ENCODE measurements around the gene WDFY2. TPM values are rescaled to one million over a fixed set of nuclear protein-coding genes. Genes with fewer than 3 reads are reported as not detected.

The WDFY2 gene
- total and polyA plus RNA-seq, 2 of the 13 experiments (the other 11 are each of a cell fraction or from before 2014, with no cell fraction given) = 22.6 to 27.0 TPM

DNA sequence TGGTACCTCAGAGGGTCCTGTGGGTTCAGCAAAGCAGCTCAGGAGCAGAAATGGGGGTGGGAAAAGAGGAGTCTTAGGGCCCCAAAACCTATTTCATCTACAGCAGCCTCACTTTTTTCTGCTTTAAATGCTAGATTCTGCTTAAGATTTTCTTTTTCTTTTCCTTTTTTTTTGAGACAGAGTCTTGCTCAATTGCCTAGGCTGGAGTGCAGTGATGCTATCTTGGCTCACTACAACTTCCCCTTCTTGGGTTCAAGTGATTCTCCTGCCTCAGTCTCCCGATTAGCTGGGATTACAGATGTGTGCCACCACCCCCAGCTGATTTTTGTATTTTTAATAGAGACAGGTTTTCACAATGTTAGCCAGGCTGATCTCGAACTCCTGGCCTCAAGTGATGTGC lies 30.7 kb upstream of the WDFY2 start:
- no peak for DNase-seq (ENCODE audit: low spot score)
- ChIA-PET POLR2A (no interaction called here), CTCF (ENCODE audit: low intra/inter-chr PET ratio, low total read pairs) (no interaction called here)
- no peak overlapping the region for H3K4me2 ChIP-seq (ENCODE audit: low read depth, low read length)
- peaks cover 25% of the 10 kb centered on the region for H3K4me1 ChIP-seq (ENCODE audit: insufficient read depth, low read length)
- 6% methylated on average over 2 of the region's 2 CpGs for WGBS (ENCODE audit: low lambda C conversion rate)
- H3K27me3 ChIP-seq (ENCODE audit: control insufficient read depth in 1 of 2, insufficient read depth in 2 of 2, low read length in 2 of 2) = no peaks in the 10 kb centered on the region
- H3K36me3 ChIP-seq (replicated peaks in 1 of 2; ENCODE audit: control insufficient read depth in 1 of 2, insufficient read depth in 2 of 2, low read length in 2 of 2) = no peaks in the 10 kb centered on the region
- no peak for TF ChIP-seq HNRNPL (IDR thresholded peaks at IDR 0.05; ENCODE audit: low read depth, low read length)
- no peak for TF ChIP-seq CREB1 (IDR thresholded peaks at IDR 0.05)
- TF ChIP-seq CREB1 (CRISPR knock-in tag; IDR thresholded peaks at IDR 0.05) = no peak
- TF ChIP-seq SPEN (CRISPR knock-in tag; IDR thresholded peaks at IDR 0.05; ENCODE audit: low read depth) = no peak
- TF ChIP-seq ZNF652 (CRISPR knock-in tag; IDR thresholded peaks at IDR 0.05; ENCODE audit: borderline replicate concordance, low read depth) = no peak
- TF ChIP-seq, protein P1, sequence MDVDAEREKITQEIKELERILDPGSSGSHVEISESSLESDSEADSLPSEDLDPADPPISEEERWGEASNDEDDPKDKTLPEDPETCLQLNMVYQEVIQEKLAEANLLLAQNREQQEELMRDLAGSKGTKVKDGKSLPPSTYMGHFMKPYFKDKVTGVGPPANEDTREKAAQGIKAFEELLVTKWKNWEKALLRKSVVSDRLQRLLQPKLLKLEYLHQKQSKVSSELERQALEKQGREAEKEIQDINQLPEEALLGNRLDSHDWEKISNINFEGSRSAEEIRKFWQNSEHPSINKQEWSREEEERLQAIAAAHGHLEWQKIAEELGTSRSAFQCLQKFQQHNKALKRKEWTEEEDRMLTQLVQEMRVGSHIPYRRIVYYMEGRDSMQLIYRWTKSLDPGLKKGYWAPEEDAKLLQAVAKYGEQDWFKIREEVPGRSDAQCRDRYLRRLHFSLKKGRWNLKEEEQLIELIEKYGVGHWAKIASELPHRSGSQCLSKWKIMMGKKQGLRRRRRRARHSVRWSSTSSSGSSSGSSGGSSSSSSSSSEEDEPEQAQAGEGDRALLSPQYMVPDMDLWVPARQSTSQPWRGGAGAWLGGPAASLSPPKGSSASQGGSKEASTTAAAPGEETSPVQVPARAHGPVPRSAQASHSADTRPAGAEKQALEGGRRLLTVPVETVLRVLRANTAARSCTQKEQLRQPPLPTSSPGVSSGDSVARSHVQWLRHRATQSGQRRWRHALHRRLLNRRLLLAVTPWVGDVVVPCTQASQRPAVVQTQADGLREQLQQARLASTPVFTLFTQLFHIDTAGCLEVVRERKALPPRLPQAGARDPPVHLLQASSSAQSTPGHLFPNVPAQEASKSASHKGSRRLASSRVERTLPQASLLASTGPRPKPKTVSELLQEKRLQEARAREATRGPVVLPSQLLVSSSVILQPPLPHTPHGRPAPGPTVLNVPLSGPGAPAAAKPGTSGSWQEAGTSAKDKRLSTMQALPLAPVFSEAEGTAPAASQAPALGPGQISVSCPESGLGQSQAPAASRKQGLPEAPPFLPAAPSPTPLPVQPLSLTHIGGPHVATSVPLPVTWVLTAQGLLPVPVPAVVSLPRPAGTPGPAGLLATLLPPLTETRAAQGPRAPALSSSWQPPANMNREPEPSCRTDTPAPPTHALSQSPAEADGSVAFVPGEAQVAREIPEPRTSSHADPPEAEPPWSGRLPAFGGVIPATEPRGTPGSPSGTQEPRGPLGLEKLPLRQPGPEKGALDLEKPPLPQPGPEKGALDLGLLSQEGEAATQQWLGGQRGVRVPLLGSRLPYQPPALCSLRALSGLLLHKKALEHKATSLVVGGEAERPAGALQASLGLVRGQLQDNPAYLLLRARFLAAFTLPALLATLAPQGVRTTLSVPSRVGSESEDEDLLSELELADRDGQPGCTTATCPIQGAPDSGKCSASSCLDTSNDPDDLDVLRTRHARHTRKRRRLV (CRISPR knock-in tag; IDR thresholded peaks at IDR 0.05) = no peak
- no peak for TF ChIP-seq ZBTB21 (CRISPR knock-in tag; IDR thresholded peaks at IDR 0.05)
- TF ChIP-seq MAFK (conservative IDR thresholded peaks at IDR 0.05 in 1 of 2, IDR thresholded peaks at IDR 0.05 in 1 of 2; ENCODE audit: low read length in 2 of 2) = no peak
- TF ChIP-seq, protein P2, sequence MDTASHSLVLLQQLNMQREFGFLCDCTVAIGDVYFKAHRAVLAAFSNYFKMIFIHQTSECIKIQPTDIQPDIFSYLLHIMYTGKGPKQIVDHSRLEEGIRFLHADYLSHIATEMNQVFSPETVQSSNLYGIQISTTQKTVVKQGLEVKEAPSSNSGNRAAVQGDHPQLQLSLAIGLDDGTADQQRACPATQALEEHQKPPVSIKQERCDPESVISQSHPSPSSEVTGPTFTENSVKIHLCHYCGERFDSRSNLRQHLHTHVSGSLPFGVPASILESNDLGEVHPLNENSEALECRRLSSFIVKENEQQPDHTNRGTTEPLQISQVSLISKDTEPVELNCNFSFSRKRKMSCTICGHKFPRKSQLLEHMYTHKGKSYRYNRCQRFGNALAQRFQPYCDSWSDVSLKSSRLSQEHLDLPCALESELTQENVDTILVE (CRISPR knock-in tag; IDR thresholded peaks at IDR 0.05) = no peak
- TF ChIP-seq, protein P3, sequence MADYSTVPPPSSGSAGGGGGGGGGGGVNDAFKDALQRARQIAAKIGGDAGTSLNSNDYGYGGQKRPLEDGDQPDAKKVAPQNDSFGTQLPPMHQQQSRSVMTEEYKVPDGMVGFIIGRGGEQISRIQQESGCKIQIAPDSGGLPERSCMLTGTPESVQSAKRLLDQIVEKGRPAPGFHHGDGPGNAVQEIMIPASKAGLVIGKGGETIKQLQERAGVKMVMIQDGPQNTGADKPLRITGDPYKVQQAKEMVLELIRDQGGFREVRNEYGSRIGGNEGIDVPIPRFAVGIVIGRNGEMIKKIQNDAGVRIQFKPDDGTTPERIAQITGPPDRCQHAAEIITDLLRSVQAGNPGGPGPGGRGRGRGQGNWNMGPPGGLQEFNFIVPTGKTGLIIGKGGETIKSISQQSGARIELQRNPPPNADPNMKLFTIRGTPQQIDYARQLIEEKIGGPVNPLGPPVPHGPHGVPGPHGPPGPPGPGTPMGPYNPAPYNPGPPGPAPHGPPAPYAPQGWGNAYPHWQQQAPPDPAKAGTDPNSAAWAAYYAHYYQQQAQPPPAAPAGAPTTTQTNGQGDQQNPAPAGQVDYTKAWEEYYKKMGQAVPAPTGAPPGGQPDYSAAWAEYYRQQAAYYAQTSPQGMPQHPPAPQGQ (CRISPR knock-in tag; IDR thresholded peaks at IDR 0.05; ENCODE audit: borderline replicate concordance) = no peak
- no peak for TF ChIP-seq ZNF160 (CRISPR knock-in tag; IDR thresholded peaks at IDR 0.05)
- TF ChIP-seq, protein P4, sequence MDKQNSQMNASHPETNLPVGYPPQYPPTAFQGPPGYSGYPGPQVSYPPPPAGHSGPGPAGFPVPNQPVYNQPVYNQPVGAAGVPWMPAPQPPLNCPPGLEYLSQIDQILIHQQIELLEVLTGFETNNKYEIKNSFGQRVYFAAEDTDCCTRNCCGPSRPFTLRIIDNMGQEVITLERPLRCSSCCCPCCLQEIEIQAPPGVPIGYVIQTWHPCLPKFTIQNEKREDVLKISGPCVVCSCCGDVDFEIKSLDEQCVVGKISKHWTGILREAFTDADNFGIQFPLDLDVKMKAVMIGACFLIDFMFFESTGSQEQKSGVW (CRISPR knock-in tag; IDR thresholded peaks at IDR 0.05; ENCODE audit: borderline replicate concordance) = no peak
- no peak for TF ChIP-seq FOXK1 (CRISPR knock-in tag; IDR thresholded peaks at IDR 0.05; ENCODE audit: borderline replicate concordance, low read depth)
- intact Hi-C loops (cut with micrococcal nuclease; ENCODE audit: unreplicated experiment) = no loop called here
- no peaks in the 10 kb centered on the region for H3K79me2 ChIP-seq (ENCODE audit: insufficient read depth, low read length)
- no peak overlapping the region for H2AFZ ChIP-seq (ENCODE audit: low read length)
- no peaks in the 10 kb centered on the region for H4K20me1 ChIP-seq (ENCODE audit: insufficient read depth, low read length)
- FAIRE-seq = no peak
- in situ Hi-C loops (cut with HindIII; ENCODE audit: extremely low pct_ligation_motif_present, low pct_unique_long_range_greater_than_20kb) = no loop called here
- no peak overlapping the region for H3K9ac ChIP-seq (ENCODE audit: insufficient read depth, low read depth, low read length)
- H3K27ac ChIP-seq (ENCODE audit: extremely low read length, insufficient read depth, low read length) = no peak overlapping the region
- no peak for ATAC-seq
- BruUV-seq (replicated peaks) = no TSS peak
- H3K4me3 ChIP-seq (replicated peaks in 1 of 3; ENCODE audit: insufficient read depth in 1 of 3, low read depth in 2 of 3, low read length in 3 of 3) = no peak overlapping the region
- no peaks in the 10 kb centered on the region for H3K9me3 ChIP-seq (ENCODE audit: low read length)

Measured in HepG2 (cell line).